ENCODE measurements around the gene MYO1B.

DNA sequence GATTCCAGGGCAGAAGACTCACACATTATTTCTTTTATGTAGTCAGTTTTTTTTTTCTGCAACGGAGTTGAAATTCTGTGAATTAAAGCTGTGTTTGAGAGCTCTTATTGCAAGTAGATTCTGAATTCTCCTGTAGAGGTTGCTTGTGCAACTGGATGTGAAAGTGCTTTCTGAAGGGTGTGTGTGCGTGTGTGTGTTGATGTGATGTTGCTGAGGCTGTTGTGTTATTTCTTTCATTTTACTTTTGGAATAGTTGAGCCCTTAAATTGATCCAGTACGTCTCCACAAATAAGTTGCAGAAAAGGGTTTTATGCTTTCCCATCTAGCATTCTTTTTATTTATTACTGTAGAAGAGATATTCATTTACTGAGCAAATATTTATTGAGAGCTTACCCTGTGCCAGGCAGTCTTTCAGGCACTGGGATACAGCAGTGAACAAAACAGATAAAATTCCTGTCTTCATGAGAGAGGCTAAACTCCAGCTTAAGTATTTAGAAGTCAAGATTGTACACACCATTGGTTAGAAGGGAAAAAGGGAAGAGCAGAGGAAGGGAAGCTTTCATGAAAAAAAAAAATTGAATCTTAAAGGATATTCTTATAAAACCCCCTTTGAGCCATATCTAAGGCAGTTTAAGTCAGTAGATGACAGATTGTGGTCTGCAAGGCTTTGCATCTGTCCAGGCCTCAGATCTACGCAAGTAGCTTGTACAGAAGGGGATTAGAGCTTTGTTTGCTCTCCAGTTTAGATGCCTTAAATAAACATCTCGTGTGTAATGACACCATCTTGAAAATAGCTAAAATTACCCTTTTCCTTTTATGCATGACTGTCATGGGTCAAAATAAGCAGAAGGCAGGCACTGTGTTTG, 58.2 kb downstream of the MYO1B start:
- TF ChIP-seq POLR2A (IDR thresholded peaks at IDR 0.05; ENCODE audit: low read depth, low read length): no peak
- TF ChIP-seq, protein P1, sequence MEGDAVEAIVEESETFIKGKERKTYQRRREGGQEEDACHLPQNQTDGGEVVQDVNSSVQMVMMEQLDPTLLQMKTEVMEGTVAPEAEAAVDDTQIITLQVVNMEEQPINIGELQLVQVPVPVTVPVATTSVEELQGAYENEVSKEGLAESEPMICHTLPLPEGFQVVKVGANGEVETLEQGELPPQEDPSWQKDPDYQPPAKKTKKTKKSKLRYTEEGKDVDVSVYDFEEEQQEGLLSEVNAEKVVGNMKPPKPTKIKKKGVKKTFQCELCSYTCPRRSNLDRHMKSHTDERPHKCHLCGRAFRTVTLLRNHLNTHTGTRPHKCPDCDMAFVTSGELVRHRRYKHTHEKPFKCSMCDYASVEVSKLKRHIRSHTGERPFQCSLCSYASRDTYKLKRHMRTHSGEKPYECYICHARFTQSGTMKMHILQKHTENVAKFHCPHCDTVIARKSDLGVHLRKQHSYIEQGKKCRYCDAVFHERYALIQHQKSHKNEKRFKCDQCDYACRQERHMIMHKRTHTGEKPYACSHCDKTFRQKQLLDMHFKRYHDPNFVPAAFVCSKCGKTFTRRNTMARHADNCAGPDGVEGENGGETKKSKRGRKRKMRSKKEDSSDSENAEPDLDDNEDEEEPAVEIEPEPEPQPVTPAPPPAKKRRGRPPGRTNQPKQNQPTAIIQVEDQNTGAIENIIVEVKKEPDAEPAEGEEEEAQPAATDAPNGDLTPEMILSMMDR (conservative IDR thresholded peaks at IDR 0.05; ENCODE audit: low read depth, low read length): no peak
- TF ChIP-seq, protein P2, sequence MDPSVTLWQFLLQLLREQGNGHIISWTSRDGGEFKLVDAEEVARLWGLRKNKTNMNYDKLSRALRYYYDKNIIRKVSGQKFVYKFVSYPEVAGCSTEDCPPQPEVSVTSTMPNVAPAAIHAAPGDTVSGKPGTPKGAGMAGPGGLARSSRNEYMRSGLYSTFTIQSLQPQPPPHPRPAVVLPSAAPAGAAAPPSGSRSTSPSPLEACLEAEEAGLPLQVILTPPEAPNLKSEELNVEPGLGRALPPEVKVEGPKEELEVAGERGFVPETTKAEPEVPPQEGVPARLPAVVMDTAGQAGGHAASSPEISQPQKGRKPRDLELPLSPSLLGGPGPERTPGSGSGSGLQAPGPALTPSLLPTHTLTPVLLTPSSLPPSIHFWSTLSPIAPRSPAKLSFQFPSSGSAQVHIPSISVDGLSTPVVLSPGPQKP (IDR thresholded peaks at IDR 0.05; ENCODE audit: borderline replicate concordance, low read depth, low read length): no peak

Data from IMR-90 (cell line).